Effector memory CD8-positive, alpha-beta T cell (primary cell): ENCODE data around the gene ETNK2.

Source experiments
- ATAC-seq: fragments of 150-1000 bp; cut with Tn5 transposase; replicated peaks from 2 replicates; pipeline ENCODE4 v1.10.0; 2021; ENCODE audit warnings: mild to moderate bottlenecking, moderate library complexity
- DNase-seq, 3 experiments: peaks; one replicate each; pipeline ENCODE4 v3.0.0; 2021
- H3K27ac Mint-ChIP-seq, 2 donors: one replicate each; pipeline ENCODE4 v1.8.0; 2022; ENCODE audit warnings: mild to moderate bottlenecking in 2 of 2, mixed read lengths in 2 of 2, moderate library complexity in 2 of 2
- H3K27me3 Mint-ChIP-seq, 2 donors: one replicate each; pipeline ENCODE4 v1.8.0; 2022; ENCODE audit warnings: mixed read lengths in 2 of 2
- H3K36me3 Mint-ChIP-seq: one replicate; pipeline ENCODE4 v1.8.0; 2022; ENCODE audit warnings: mild to moderate bottlenecking, moderate library complexity, mixed read lengths; ENCODE audit not compliant: insufficient read depth
- H3K4me1 Mint-ChIP-seq, 2 donors: one replicate each; pipeline ENCODE4 v1.8.0; 2022; ENCODE audit warnings: low read depth in 2 of 2, mixed read lengths in 2 of 2
- H3K4me3 Mint-ChIP-seq, 2 donors: one replicate each; pipeline ENCODE4 v1.8.0; 2022; ENCODE audit warnings: mild to moderate bottlenecking in 2 of 2, mixed read lengths in 2 of 2, moderate library complexity in 2 of 2
- H3K9me3 Mint-ChIP-seq, 2 donors: one replicate each; pipeline ENCODE4 v1.8.0; 2022; ENCODE audit warnings: mixed read lengths in 2 of 2

Gene ETNK2

GRCh38 chr1:204123376-204123775 lies 28.5 kb downstream of the ETNK2 start:
- H3K4me1 Mint-ChIP-seq, result peaks cover 0 to 3% of the 10 kb centered on the region in 2 donors
- H3K36me3 Mint-ChIP-seq, result peaks cover 14% of the 10 kb centered on the region
- H3K4me3 Mint-ChIP-seq, result no peak overlapping the region
- DNase-seq, result no peak
- no peaks in the 10 kb centered on the region for H3K9me3 Mint-ChIP-seq
- peak overlapping the region in 1 of 2 donors; percentile 77 for H3K27ac Mint-ChIP-seq
- no peaks in the 10 kb centered on the region for H3K27me3 Mint-ChIP-seq
- no peak for ATAC-seq

- Mint-ChIP-seq H3K27ac (no peak overlapping the region), H3K36me3 (peaks cover 16% of the 10 kb centered on the region), H3K4me3 (no peak overlapping the region), H3K27me3 (no peaks in the 10 kb centered on the region), H3K9me3 (no peaks in the 10 kb centered on the region), H3K4me1 (peaks cover 0 to 2% of the 10 kb centered on the region in 2 donors)
- DNase-seq (no peak), ATAC-seq (no peak)
Measured at GRCh38 chr1:204121840-204122555, 29.8 kb downstream of the ETNK2 start.

GRCh38 chr1:204116539-204116938 lies 35.3 kb downstream of the ETNK2 start:
- H3K36me3 Mint-ChIP-seq, result peaks cover 17% of the 10 kb centered on the region
- no peak overlapping the region for H3K27ac Mint-ChIP-seq
- ATAC-seq (no peak), DNase-seq (no peak)
- no peaks in the 10 kb centered on the region for H3K9me3 Mint-ChIP-seq
- H3K4me1 Mint-ChIP-seq, result peaks cover 0 to 14% of the 10 kb centered on the region in 2 donors
- no peak overlapping the region for H3K4me3 Mint-ChIP-seq
- no peaks in the 10 kb centered on the region for H3K27me3 Mint-ChIP-seq

- no peak for DNase-seq
- no peak for ATAC-seq
- Mint-ChIP-seq H3K27me3 (no peaks in the 10 kb centered on the region), H3K36me3 (peaks cover 17% of the 10 kb centered on the region), H3K4me3 (no peak overlapping the region), H3K9me3 (no peaks in the 10 kb centered on the region), H3K4me1 (peaks cover 0 to 14% of the 10 kb centered on the region in 2 donors), H3K27ac (peak overlapping the region; percentile 22 to 75)
Measured at GRCh38 chr1:204115116-204115515, 36.7 kb downstream of the ETNK2 start.

GRCh38 chr1:204114606-204115005 lies 37.2 kb downstream of the ETNK2 start:
- Mint-ChIP-seq H3K36me3 (peaks cover 17% of the 10 kb centered on the region), H3K4me1 (peaks cover 0 to 14% of the 10 kb centered on the region in 2 donors), H3K27ac (peak overlapping the region; percentile 22 to 75), H3K4me3 (no peak overlapping the region), H3K9me3 (no peaks in the 10 kb centered on the region), H3K27me3 (no peaks in the 10 kb centered on the region)
- ATAC-seq (no peak), DNase-seq (no peak)

- no peaks in the 10 kb centered on the region for H3K9me3 Mint-ChIP-seq
- H3K27ac Mint-ChIP-seq, result peak overlapping the region; percentile 27 to 75
- H3K27me3 Mint-ChIP-seq, result no peaks in the 10 kb centered on the region
- H3K4me1 Mint-ChIP-seq, result peaks cover 0 to 17% of the 10 kb centered on the region in 2 donors
- H3K36me3 Mint-ChIP-seq, result peaks cover 14% of the 10 kb centered on the region
- DNase-seq (no peak), ATAC-seq (no peak)
- H3K4me3 Mint-ChIP-seq, result no peak overlapping the region
Measured at GRCh38 chr1:204113896-204114295, 37.9 kb downstream of the ETNK2 start.

- Mint-ChIP-seq H3K4me3 (peak overlapping the region in 1 of 2 donors; percentile 27), H3K27me3 (no peaks in the 10 kb centered on the region), H3K36me3 (peaks cover 11% of the 10 kb centered on the region), H3K9me3 (no peaks in the 10 kb centered on the region), H3K27ac (peak overlapping the region in 1 of 2 donors; percentile 75), H3K4me1 (peaks cover 0 to 21% of the 10 kb centered on the region in 2 donors)
- no peak for ATAC-seq
- DNase-seq, result no peak
Measured at GRCh38 chr1:204112876-204113730, 38.7 kb downstream of the ETNK2 start.

- ATAC-seq, result no peak
- no peak for DNase-seq
- Mint-ChIP-seq H3K36me3 (peaks cover 11% of the 10 kb centered on the region), H3K4me1 (peaks cover 0 to 28% of the 10 kb centered on the region in 2 donors), H3K27me3 (no peaks in the 10 kb centered on the region), H3K4me3 (no peak overlapping the region), H3K27ac (no peak overlapping the region), H3K9me3 (no peaks in the 10 kb centered on the region)
Measured at GRCh38 chr1:204110894-204111633, 40.8 kb downstream of the ETNK2 start.

- Mint-ChIP-seq H3K4me3 (no peak overlapping the region), H3K27ac (peak overlapping the region in 1 of 2 donors; percentile 85), H3K36me3 (peaks cover 3% of the 10 kb centered on the region), H3K4me1 (peaks cover 13 to 49% of the 10 kb centered on the region in 2 donors), H3K9me3 (no peaks in the 10 kb centered on the region), H3K27me3 (no peaks in the 10 kb centered on the region)
- DNase-seq (no peak), ATAC-seq (no peak)
Measured at GRCh38 chr1:204108312-204109141, 43.3 kb downstream of the ETNK2 start.

GRCh38 chr1:204107892-204108291 lies 44.0 kb downstream of the ETNK2 start:
- H3K36me3 Mint-ChIP-seq, result peaks cover 3% of the 10 kb centered on the region
- H3K9me3 Mint-ChIP-seq, result no peaks in the 10 kb centered on the region
- peak overlapping the region; percentile 82 to 85 for H3K27ac Mint-ChIP-seq
- ATAC-seq (no peak), DNase-seq (no peak)
- H3K4me1 Mint-ChIP-seq, result peaks cover 19 to 51% of the 10 kb centered on the region in 2 donors
- H3K27me3 Mint-ChIP-seq, result no peaks in the 10 kb centered on the region
- no peak overlapping the region for H3K4me3 Mint-ChIP-seq

- DNase-seq, result no peak
- peaks cover 29 to 55% of the 10 kb centered on the region in 2 donors for H3K4me1 Mint-ChIP-seq
- H3K9me3 Mint-ChIP-seq, result no peaks in the 10 kb centered on the region
Measured at GRCh38 chr1:204106825-204107224, 45.0 kb downstream of the ETNK2 start.

GRCh38 chr1:204105131-204105515 lies 46.7 kb downstream of the ETNK2 start:
- peak overlapping the region; percentile 77 to 88 for H3K4me3 Mint-ChIP-seq

More at GRCh38 chr1:204106825-204107224, 45.0 kb downstream of the ETNK2 start:
- Mint-ChIP-seq H3K4me3 (no peak overlapping the region), H3K27me3 (no peaks in the 10 kb centered on the region), H3K36me3 (peaks cover 3% of the 10 kb centered on the region), H3K27ac (peak overlapping the region; percentile 82 to 85)
- ATAC-seq, result no peak

More at GRCh38 chr1:204105131-204105515, 46.7 kb downstream of the ETNK2 start:
- no peaks in the 10 kb centered on the region for H3K27me3 Mint-ChIP-seq
- H3K4me1 Mint-ChIP-seq, result peaks cover 29 to 63% of the 10 kb centered on the region in 2 donors
- H3K36me3 Mint-ChIP-seq, result peaks cover 3% of the 10 kb centered on the region
- DNase-seq (no peak), ATAC-seq (no peak)
- peak overlapping the region; percentile 94 to 98 for H3K27ac Mint-ChIP-seq
- no peaks in the 10 kb centered on the region for H3K9me3 Mint-ChIP-seq
